ENCODE data around the gene TMPRSS13. TPM values are rescaled to one million over a fixed set of nuclear protein-coding genes. Genes with fewer than 3 reads are reported as not detected.

Gene TMPRSS13
- total and polyA plus RNA-seq, 9 of the 15 experiments (the other 6 are each of a cell fraction or from before 2014, with no cell fraction given): 0.11 to 0.29 (median 0.15) TPM

GRCh38 chr11:117959438-117960149 is 30.4 kb upstream of the TMPRSS13 start (continued):
- TF ChIP-seq ELF1 (tag; IDR thresholded peaks at IDR 0.05) (peak; percentile 48; the same call in 1 of the 2 replicates), NR2C1 (IDR thresholded peaks at IDR 0.05) (peak; percentile 54; the same call in 1 of the 2 replicates), NR2C1 (tag; IDR thresholded peaks at IDR 0.05) (no peak), NR2C2 (CRISPR knock-in tag; IDR thresholded peaks at IDR 0.05) (no peak), NR2C2 (tag; IDR thresholded peaks at IDR 0.05) (peak; percentile 41; the same call in 1 of the 2 replicates), ZNF316 (IDR thresholded peaks at IDR 0.05) (peak; percentile 74), EGR1 (conservative IDR thresholded peaks at IDR 0.05) (peak; percentile 41), OTX1 (CRISPR knock-in tag; IDR thresholded peaks at IDR 0.05) (no peak), ZBTB11 (CRISPR knock-in tag; IDR thresholded peaks at IDR 0.05) (peak in 1 of 3 experiments; percentile 21; a peak in 1 of 6 replicates)
- TF ChIP-seq, protein P1, sequence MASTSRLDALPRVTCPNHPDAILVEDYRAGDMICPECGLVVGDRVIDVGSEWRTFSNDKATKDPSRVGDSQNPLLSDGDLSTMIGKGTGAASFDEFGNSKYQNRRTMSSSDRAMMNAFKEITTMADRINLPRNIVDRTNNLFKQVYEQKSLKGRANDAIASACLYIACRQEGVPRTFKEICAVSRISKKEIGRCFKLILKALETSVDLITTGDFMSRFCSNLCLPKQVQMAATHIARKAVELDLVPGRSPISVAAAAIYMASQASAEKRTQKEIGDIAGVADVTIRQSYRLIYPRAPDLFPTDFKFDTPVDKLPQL (IDR thresholded peaks at IDR 0.05; ENCODE audit: extremely low read depth, insufficient read length): no peak
- TF ChIP-seq, protein P2, sequence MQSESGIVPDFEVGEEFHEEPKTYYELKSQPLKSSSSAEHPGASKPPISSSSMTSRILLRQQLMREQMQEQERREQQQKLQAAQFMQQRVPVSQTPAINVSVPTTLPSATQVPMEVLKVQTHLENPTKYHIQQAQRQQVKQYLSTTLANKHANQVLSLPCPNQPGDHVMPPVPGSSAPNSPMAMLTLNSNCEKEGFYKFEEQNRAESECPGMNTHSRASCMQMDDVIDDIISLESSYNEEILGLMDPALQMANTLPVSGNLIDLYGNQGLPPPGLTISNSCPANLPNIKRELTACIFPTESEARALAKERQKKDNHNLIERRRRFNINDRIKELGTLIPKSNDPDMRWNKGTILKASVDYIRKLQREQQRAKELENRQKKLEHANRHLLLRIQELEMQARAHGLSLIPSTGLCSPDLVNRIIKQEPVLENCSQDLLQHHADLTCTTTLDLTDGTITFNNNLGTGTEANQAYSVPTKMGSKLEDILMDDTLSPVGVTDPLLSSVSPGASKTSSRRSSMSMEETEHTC (IDR thresholded peaks at IDR 0.05): no peak

Measured in K562 (cell line).